ENCODE data around the gene GCAT.

DNA sequence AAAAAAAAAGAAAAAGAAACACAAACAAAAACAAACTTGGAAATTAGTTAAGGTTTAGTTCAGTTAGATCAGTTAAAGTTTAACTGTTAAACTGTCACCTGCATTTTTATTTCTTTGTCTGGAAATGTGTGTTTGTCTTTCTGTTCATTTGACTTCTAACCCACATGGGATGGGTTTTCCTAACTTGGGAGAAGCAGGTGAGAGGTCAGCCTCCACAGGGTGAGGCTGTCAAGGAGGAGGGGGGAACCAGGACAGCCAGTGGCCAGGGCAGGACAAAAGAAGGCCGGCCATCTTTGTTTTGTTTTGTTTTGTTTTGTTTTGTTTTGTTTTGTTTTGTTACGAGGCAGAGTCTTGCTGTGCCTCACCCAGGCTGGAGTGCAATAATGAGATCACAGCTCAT is 13.4 kb upstream of the GCAT start:
- TF ChIP-seq, protein P1, sequence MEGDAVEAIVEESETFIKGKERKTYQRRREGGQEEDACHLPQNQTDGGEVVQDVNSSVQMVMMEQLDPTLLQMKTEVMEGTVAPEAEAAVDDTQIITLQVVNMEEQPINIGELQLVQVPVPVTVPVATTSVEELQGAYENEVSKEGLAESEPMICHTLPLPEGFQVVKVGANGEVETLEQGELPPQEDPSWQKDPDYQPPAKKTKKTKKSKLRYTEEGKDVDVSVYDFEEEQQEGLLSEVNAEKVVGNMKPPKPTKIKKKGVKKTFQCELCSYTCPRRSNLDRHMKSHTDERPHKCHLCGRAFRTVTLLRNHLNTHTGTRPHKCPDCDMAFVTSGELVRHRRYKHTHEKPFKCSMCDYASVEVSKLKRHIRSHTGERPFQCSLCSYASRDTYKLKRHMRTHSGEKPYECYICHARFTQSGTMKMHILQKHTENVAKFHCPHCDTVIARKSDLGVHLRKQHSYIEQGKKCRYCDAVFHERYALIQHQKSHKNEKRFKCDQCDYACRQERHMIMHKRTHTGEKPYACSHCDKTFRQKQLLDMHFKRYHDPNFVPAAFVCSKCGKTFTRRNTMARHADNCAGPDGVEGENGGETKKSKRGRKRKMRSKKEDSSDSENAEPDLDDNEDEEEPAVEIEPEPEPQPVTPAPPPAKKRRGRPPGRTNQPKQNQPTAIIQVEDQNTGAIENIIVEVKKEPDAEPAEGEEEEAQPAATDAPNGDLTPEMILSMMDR (conservative IDR thresholded peaks at IDR 0.05; ENCODE audit: low read depth, low read length), result no peak
- TF ChIP-seq FOS (IDR thresholded peaks at IDR 0.05; ENCODE audit: low read depth, low read length) (no peak), POLR2A (IDR thresholded peaks at IDR 0.05; ENCODE audit: low read depth, low read length) (no peak), RAD21 (IDR thresholded peaks at IDR 0.05; ENCODE audit: low read length) (no peak), RFX5 (IDR thresholded peaks at IDR 0.05; ENCODE audit: low read depth, low read length) (no peak), CEBPB (IDR thresholded peaks at IDR 0.05; ENCODE audit: low read depth, low read length) (no peak), MAZ (IDR thresholded peaks at IDR 0.05; ENCODE audit: borderline replicate concordance, low read depth, low read length) (no peak), SMC3 (IDR thresholded peaks at IDR 0.05; ENCODE audit: low read depth, low read length) (no peak)

Measured in IMR-90 (cell line).